Heart left ventricle (tissue), 16 donors: ENCODE data around the gene RNF26. TPM values are rescaled to one million over a fixed set of nuclear protein-coding genes. Genes with fewer than 3 reads are reported as not detected.

Experiments used
- ATAC-seq, 4 donors: fragments of 200-7000 bp; cut with Tn5 transposase; one replicate each; pipeline ENCODE4 v1.9.1; 2020 to 2022; ENCODE audit warnings: moderate library complexity in 4 of 4, mild to moderate bottlenecking in 3 of 4, moderate number of reproducible peaks in 1 of 4
- DNase-seq, 5 donors: peaks; one replicate each; pipeline ENCODE4 v3.0.0-alpha.2; 2020
- H3K27ac ChIP-seq, 12 donors: fragments of 200-600 bp; sonication (generic) in 4 of 12; one replicate each; pipeline versions ENCODE4 v1.5.0 to v1.8.0; 2016 to 2022; ENCODE audit warnings: mild to moderate bottlenecking in 2 of 12
- H3K27me3 ChIP-seq, 9 donors: fragments of 200-600 bp; sonication (generic) in 2 of 9; one replicate each; pipeline versions ENCODE4 v1.5.1 to v1.8.0; 2016 to 2022; ENCODE audit warnings: mild to moderate bottlenecking in 3 of 9
- H3K36me3 ChIP-seq, 9 donors: fragments of 200-600 bp; sonication (generic) in 2 of 9; one replicate each; pipeline versions ENCODE4 v1.5.0 to v1.8.0; 2018 to 2022; ENCODE audit warnings: mild to moderate bottlenecking in 2 of 9
- H3K4me1 ChIP-seq, 12 donors: fragments of 200-600 bp; sonication (generic) in 4 of 12; one replicate each; pipeline versions ENCODE4 v1.5.0 to v1.8.0; 2016 to 2022; ENCODE audit warnings: mild to moderate bottlenecking in 3 of 12
- H3K4me3 ChIP-seq, 12 donors: fragments of 200-600 bp; sonication (generic) in 4 of 12; one replicate each; pipeline versions ENCODE4 v1.5.0 to v1.8.0; 2017 to 2022; ENCODE audit warnings: mild to moderate bottlenecking in 9 of 12, moderate library complexity in 4 of 12
- H3K9me3 ChIP-seq, 12 donors: fragments of 200-600 bp; sonication (generic) in 4 of 12; one replicate each; pipeline versions ENCODE4 v1.5.0 to v1.8.0; 2016 to 2022; ENCODE audit warnings: mild to moderate bottlenecking in 1 of 12
- POLR2A ChIP-seq, 2 donors: fragments of 450-650 bp; IDR thresholded peaks; one replicate each; pipeline ENCODE4 v1.6.1; 2017; ENCODE audit warnings: antibody characterized with exemption in 2 of 2, mild to moderate bottlenecking in 2 of 2, moderate library complexity in 2 of 2
- WGBS, 4 donors: extraction: QIAGEN DNeasy Blood & Tissue Kit in 2 of 4; methylation state at CpG; one replicate each; pipeline versions ENCODE4 v1.1.5 to v1.1.7; 2013 to 2018; 5-methylcytosine and 5-hydroxymethylcytosine counted together
- intact Hi-C, 10 donors: fragments of 100-400 bp; cut with DNase I; formaldehyde crosslinking; loops; one replicate each; pipeline versions ENCODE4 v1.11.1 to v1.14.2; 2022
- polyA plus RNA-seq, 2 donors: library from polyadenylated mRNA; stranded (reverse); fragments of 200-250 nt; gene quantifications; one replicate each; pipeline ENCODE4 v1.2.3, GENCODE V29; 2013
- total RNA-seq, 9 donors: library from RNA; depleted of rRNA in 2 of 9; stranded (reverse); fragments of >200 nt in 2 of 9; fragmentation: NEBNext Ultra II Directional in 3 of 9; extraction: Animal tissue kit (Norgen Biotek cat#: 25700) in 3 of 9; gene quantifications; one replicate each; pipeline versions ENCODE4 v1.1.0 to v1.2.4, GENCODE V29; 2016 to 2023
- TF ChIP-seq, protein P1 (sequence below), 12 donors: fragments of 200-600 bp; sonication (generic) in 4 of 12; IDR thresholded peaks; one replicate each; pipeline versions ENCODE4 v1.5.0 to v1.8.0; 2018 to 2022; ENCODE audit warnings: antibody characterized with exemption in 12 of 12, mild to moderate bottlenecking in 5 of 12
- donor health status: ischemic (EF 13 %, LVEDD 7.1; RV severe dilation, severe dysfunction).
- donor health status: healthy with polysubstance abuse.
- donor health status: DM: no; HTN: yes; CAD: no.
- donor health status: DM: no; HTN: no; CAD: no.
- donor health status: ischemic (EF 25% LVEDD 6.9; RV normal size, moderate dysfunction).
- donor health status: ischemic (EF 25% LVEDD 5.7; RV mildly dilated, moderate dysfunction).
- donor health status: healthy.
- donor health status: DM: yes; HTN: yes; CAD: no.
- donor health status: ischemic (EF 35%, LVEDD 5.7; RV mildly dilated, moderate dysfunction).
- donor health status: nonischemic (EF 11% LVEDD 7.7; RV severe dilation, severe dysfunction).
- donor health status: DM: yes; HTN: yes; CAD: no.
- donor health status: PGD.
- donor health status: ischemic (EF 29% LVEDD 5.4; RV normal size, mild dysfunction).
- donor health status: nonischemic (EF 23%, LVEDD 6.1; RV moderate dilation, normal function).

The RNF26 gene
- total and polyA plus RNA-seq, 11 donors, result 6.2 to 22.4 (median 11.8) TPM

DNA sequence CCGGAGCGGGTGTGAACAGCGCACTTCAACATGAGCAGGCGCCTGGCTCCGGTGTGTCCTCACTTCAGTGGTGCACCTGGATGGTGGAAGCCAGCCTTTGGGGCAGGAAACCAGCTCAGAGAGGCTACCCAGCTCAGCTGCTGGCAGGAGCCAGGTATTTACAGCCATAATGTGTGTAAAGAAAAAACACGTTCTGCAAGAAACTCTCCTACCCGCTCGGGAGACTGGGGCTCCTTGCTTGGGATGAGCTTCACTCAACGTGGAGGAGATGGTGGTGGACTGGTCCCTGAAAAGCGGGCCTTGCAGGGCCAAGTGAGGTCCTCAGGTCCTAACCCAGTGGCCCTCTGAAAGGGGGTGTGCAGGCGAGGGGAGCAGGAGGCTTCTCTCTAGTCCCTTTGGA, 24.9 kb upstream of the RNF26 start:
- peak overlapping the region in 1 of 12 donors; percentile 53 for H3K27ac ChIP-seq
- H3K27me3 ChIP-seq, result no peaks in the 10 kb centered on the region
- intact Hi-C loops, result no loop called here
- 85 to 90% (median 88%) methylated on average over 11 of the region's 11 CpGs for WGBS, 4 donors
- peaks cover 0 to 89% (median 68%) of the 10 kb centered on the region in 9 donors for H3K36me3 ChIP-seq
- no peak overlapping the region for H3K4me3 ChIP-seq
- no peaks in the 10 kb centered on the region for H3K9me3 ChIP-seq
- peaks cover 0 to 10% (median 5%) of the 10 kb centered on the region in 12 donors for H3K4me1 ChIP-seq
- TF ChIP-seq, protein P1, sequence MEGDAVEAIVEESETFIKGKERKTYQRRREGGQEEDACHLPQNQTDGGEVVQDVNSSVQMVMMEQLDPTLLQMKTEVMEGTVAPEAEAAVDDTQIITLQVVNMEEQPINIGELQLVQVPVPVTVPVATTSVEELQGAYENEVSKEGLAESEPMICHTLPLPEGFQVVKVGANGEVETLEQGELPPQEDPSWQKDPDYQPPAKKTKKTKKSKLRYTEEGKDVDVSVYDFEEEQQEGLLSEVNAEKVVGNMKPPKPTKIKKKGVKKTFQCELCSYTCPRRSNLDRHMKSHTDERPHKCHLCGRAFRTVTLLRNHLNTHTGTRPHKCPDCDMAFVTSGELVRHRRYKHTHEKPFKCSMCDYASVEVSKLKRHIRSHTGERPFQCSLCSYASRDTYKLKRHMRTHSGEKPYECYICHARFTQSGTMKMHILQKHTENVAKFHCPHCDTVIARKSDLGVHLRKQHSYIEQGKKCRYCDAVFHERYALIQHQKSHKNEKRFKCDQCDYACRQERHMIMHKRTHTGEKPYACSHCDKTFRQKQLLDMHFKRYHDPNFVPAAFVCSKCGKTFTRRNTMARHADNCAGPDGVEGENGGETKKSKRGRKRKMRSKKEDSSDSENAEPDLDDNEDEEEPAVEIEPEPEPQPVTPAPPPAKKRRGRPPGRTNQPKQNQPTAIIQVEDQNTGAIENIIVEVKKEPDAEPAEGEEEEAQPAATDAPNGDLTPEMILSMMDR (IDR thresholded peaks at IDR 0.05), result no peak
- TF ChIP-seq POLR2A (IDR thresholded peaks at IDR 0.05), result no peak
- DNase-seq (no peak), ATAC-seq (no peak)

DNA sequence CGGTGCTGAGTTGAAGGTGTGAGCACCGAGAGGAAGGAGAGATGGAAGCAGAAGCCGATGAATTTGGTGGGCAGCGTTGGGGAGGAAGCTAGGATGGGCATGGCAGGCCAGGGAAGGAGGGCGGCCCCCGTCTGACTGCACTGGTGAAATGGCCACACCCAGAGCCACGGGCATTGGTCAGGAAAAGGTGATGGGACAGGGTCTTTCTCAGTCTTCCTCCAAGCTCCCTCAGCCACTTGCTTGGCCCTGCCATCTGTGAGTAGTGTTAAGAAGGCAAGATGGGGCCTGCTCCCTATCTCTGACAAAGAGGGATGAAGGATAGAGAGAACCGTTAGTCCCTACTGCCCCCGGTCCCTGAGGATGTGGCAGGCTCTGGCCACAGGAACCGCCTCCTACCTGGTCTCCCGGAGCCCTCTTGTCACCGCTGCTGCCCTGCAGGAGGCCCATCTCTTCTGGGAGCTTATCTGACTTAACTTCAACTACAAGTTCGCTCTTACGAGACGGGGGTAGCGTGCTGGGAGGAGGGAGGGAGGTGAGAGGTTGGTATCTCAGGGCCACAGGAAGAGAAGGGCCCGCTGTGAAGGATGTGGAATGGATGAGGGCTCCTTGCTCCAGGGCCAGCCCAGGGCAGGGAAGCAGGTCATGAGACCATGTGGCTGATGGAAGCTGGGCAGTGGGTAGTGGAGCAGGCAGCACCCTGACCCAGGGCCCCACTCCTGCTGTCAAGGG, 24.2 kb upstream of the RNF26 start:
- Histone ChIP-seq H3K27ac (peak overlapping the region in 2 of 12 donors; percentile 33 to 34), H3K4me1 (peaks cover 0 to 17% (median 8%) of the 10 kb centered on the region in 12 donors), H3K36me3 (peaks cover 0 to 89% (median 73%) of the 10 kb centered on the region in 9 donors), H3K4me3 (no peak overlapping the region), H3K9me3 (no peaks in the 10 kb centered on the region), H3K27me3 (peaks cover 0 to 7% (median 0%) of the 10 kb centered on the region in 9 donors)
- DNase-seq (no peak), ATAC-seq (no peak)
- TF ChIP-seq POLR2A (IDR thresholded peaks at IDR 0.05), result no peak
- TF ChIP-seq, protein P1 (IDR thresholded peaks at IDR 0.05), result no peak
- WGBS, 4 donors, result 79 to 82% (median 82%) methylated on average over 17 of the region's 17 CpGs
- intact Hi-C loops, result loop anchor here in 1 of 10 donors (10.0 kb wide), 1 partner anchor 195 kb away; no protein-coding TSS in a partner anchor

DNA sequence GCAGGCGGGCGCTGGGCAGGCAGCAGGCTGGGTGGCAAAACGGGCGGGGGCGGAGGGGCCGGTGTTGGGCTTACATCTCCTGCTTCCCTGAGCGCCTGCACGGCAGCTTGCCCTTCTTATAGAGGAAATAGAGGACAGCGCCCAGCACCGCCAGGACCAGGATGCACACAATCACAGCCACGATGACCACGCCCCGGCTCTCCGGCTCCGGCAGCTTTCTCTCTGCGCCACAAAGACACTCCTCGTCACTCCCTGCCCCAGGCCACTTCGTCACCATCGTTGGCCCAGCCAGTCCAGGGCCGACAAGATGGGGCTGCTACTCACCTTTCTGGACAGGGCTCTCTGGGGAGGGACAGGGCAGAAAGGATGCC, 23.7 kb upstream of the RNF26 start:
- intact Hi-C loops, result loop anchor here in 1 of 10 donors (10.0 kb wide), 1 partner anchor 196 kb away; no protein-coding TSS in a partner anchor
- Histone ChIP-seq H3K27ac (peak overlapping the region in 4 of 12 donors; percentile 9 to 43 (median 34)), H3K27me3 (peaks cover 0 to 12% (median 0%) of the 10 kb centered on the region in 9 donors), H3K4me1 (peaks cover 0 to 22% (median 12%) of the 10 kb centered on the region in 12 donors), H3K4me3 (no peak overlapping the region), H3K36me3 (peaks cover 0 to 89% (median 70%) of the 10 kb centered on the region in 9 donors), H3K9me3 (no peaks in the 10 kb centered on the region)
- 55 to 80% (median 75%) methylated on average over 13 to 20 of the region's 20 CpGs for WGBS, 4 donors
- peak in 1 of 4 donors; percentile 10 for ATAC-seq
- peak in 1 of 5 donors; percentile 64 for DNase-seq
- TF ChIP-seq, protein P1 (IDR thresholded peaks at IDR 0.05), result no peak
- TF ChIP-seq POLR2A (IDR thresholded peaks at IDR 0.05), result no peak

DNA sequence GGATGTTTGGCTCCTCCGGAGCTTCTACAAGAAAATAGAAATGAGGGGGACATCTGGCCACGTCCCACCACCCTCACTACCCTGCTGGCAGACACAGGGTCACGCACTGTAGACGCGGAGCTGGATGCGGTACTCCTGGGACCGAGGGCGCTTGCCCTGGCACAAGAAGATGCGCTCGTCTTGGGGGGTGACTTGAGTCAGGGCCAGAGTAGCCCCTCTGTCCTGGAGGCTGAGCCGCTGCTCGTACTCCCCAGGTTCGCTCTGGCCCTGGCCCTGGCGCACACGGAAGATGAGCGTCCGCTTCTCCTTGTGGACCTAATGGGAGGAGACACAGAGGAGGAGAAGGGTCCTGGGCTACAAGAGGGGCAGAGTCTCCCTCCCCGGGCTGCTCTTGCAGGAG, 19.6 kb upstream of the RNF26 start:
- intact Hi-C loops, result loop anchor here in 3 of 10 donors (5.0 to 10.0 kb wide), 3 partner anchors 167 to 212 kb away; partner anchors contain the start of genes ABCG4 (in 1 of the 3) and DPAGT1 (in 1 of the 3)
- H3K4me1 ChIP-seq, result peaks cover 0 to 59% (median 38%) of the 10 kb centered on the region in 12 donors
- H3K36me3 ChIP-seq, result peaks cover 0 to 53% (median 33%) of the 10 kb centered on the region in 9 donors
- H3K4me3 ChIP-seq, result peak overlapping the region in 11 of 12 donors; percentile 6 to 86 (median 74)
- DNase-seq (no peak), ATAC-seq (no peak)
- H3K9me3 ChIP-seq, result no peaks in the 10 kb centered on the region
- 71 to 85% (median 78%) methylated on average over 14 to 18 of the region's 18 CpGs for WGBS, 4 donors
- H3K27me3 ChIP-seq, result peaks cover 0 to 33% (median 0%) of the 10 kb centered on the region in 9 donors
- TF ChIP-seq, protein P1 (IDR thresholded peaks at IDR 0.05), result no peak
- no peak for TF ChIP-seq POLR2A (IDR thresholded peaks at IDR 0.05)
- H3K27ac ChIP-seq, result peak overlapping the region in 11 of 12 donors; percentile 86 to 99 (median 95)
